K562 (cell line): ENCODE measurements around the gene USP20. TPM values are rescaled to one million over a fixed set of nuclear protein-coding genes. Genes with fewer than 3 reads are reported as not detected.

Source experiments
- BCL6 ChIP-seq: fragments of 250-450 bp; sonication (Bioruptor Pico); IDR thresholded peaks from 2 replicates; pipeline ENCODE4 v1.4.0; 2020
- CBX1 ChIP-seq: sonication (generic); IDR thresholded peaks from 2 replicates; pipeline ENCODE4 v1.6.1; 2016; ENCODE audit warnings: antibody characterized with exemption, low read depth, mild to moderate bottlenecking
- KDM1A ChIP-seq, 2 experiments: fragments of 450-650 bp; IDR thresholded peaks; 2 replicates each; pipeline ENCODE4 v1.6.1; 2016; ENCODE audit warnings: mild to moderate bottlenecking in 2 of 2
- MYC ChIP-seq, 2 experiments: fragments of 250-450 bp in 1 of 2; sonication (Bioruptor Pico) in 1 of 2; IDR thresholded peaks; 2 replicates each; pipeline versions ENCODE4 v1.5.1 to v1.6.1; 2012 to 2021; ENCODE audit warnings: low read depth in 2 of 2, borderline replicate concordance in 1 of 2, improper control_type of control experiment in 1 of 2, low read length in 1 of 2, mild to moderate bottlenecking in 1 of 2, moderate library complexity in 1 of 2
- NR4A1 ChIP-seq, 2 experiments: fragments of 250-450 bp in 1 of 2; fragments of 450-650 bp in 1 of 2; sonication (Bioruptor Pico) in 1 of 2; IDR thresholded peaks; 2 replicates each; pipeline versions ENCODE4 v1.4.0 to v1.6.1; 2016 to 2020; ENCODE audit warnings: mild to moderate bottlenecking in 2 of 2, missing compliant biosample characterization in 1 of 2, missing genetic modification characterization in 1 of 2, moderate library complexity in 1 of 2
- PHF8 ChIP-seq: fragments of 200-600 bp; sonication (generic); IDR thresholded peaks from 2 replicates; pipeline ENCODE4 v1.6.1; 2012; ENCODE audit warnings: mixed run types, mild to moderate bottlenecking, inconsistent platforms, low read length, moderate library complexity, borderline replicate concordance
- SAFB ChIP-seq: fragments of 200-400 bp; formaldehyde crosslinking; IDR thresholded peaks from 2 replicates; pipeline ENCODE4 v1.6.1; 2017; ENCODE audit warnings: low read depth, low read length, borderline replicate concordance
- SMC3 ChIP-seq: conservative IDR thresholded peaks from 2 replicates; pipeline ENCODE4 v1.6.1; 2011; ENCODE audit warnings: low read depth, low read length, improper control_type of control experiment; ENCODE audit not compliant: insufficient read depth
- WHSC1 ChIP-seq: IDR thresholded peaks from one replicate; pipeline ENCODE4 v1.6.1; 2012; ENCODE audit warnings: low read length, control low read depth, inconsistent platforms
- ZBTB7A ChIP-seq: IDR thresholded peaks from 2 replicates; pipeline ENCODE4 v1.6.1; 2011; ENCODE audit warnings: low read depth, mild to moderate bottlenecking, low read length, moderate library complexity, borderline replicate concordance; ENCODE audit not compliant: control insufficient read depth
- ZNF140 ChIP-seq: fragments of 250-450 bp; sonication (Bioruptor Pico); IDR thresholded peaks from 2 replicates; pipeline ENCODE4 v1.8.0; 2021; ENCODE audit warnings: moderate library complexity, mild to moderate bottlenecking, inconsistent platforms
- ZNF384 ChIP-seq: IDR thresholded peaks from 2 replicates; pipeline ENCODE4 v1.6.1; 2012; ENCODE audit warnings: low read depth, low read length, improper control_type of control experiment
- ZNF764 ChIP-seq: fragments of 250-450 bp; sonication (Bioruptor Pico); IDR thresholded peaks from 2 replicates; pipeline ENCODE4 v1.4.0; 2020; ENCODE audit warnings: low read depth, mild to moderate bottlenecking, moderate library complexity
- ZNF780A ChIP-seq: fragments of 250-450 bp; sonication (Bioruptor Pico); IDR thresholded peaks from 2 replicates; pipeline ENCODE4 v1.5.0; 2021; ENCODE audit warnings: mild to moderate bottlenecking
- polyA plus RNA-seq, 8 experiments: library from polyadenylated mRNA; depleted of rRNA in 4 of 8; stranded (reverse) in 5 of 8; unstranded in 3 of 8; fragments of >200 nt; fragmentation: Nextera tagmentation in 2 of 8; fragmentation: Illumina TruSeq in 1 of 8; extraction: Ambion mirVana in 2 of 8; extraction: Trizol in 1 of 8; gene quantifications; 2 replicates each; pipeline versions ENCODE4 v1.2.1 to v1.2.3, GENCODE V29; 2011 to 2014; ENCODE audit warnings: inconsistent platforms in 1 of 8, missing spikeins in 1 of 8
- total RNA-seq, 7 experiments: library from RNA; depleted of rRNA in 6 of 7; stranded (reverse); fragments of >200 nt in 6 of 7; fragmentation: Illumina TruSeq in 2 of 7; extraction: Trizol in 2 of 7; gene quantifications; 2 replicates each; pipeline versions ENCODE4 v1.2.1 to v1.2.3, GENCODE V29; 2011 to 2021; ENCODE audit warnings: low replicate concordance in 1 of 7
- TF ChIP-seq, protein P1 (sequence below): fragments of 250-450 bp; sonication (Bioruptor Pico); IDR thresholded peaks from 2 replicates; pipeline ENCODE4 v1.9.0; 2021; ENCODE audit warnings: mild to moderate bottlenecking, inconsistent platforms
- TF ChIP-seq, protein P2 (sequence below): sonication (generic); formaldehyde crosslinking; IDR thresholded peaks from 2 replicates; pipeline ENCODE4 v1.8.0; 2022; ENCODE audit warnings: missing genetic modification reagents, mild to moderate bottlenecking, borderline replicate concordance
- TF ChIP-seq, protein P3 (sequence below), 2 experiments: fragments of 450-650 bp; formaldehyde crosslinking in 1 of 2; IDR thresholded peaks; 2 replicates each; pipeline versions ENCODE4 v1.4.0 to v1.6.1; 2014 to 2020; ENCODE audit warnings: mild to moderate bottlenecking in 2 of 2, borderline replicate concordance in 1 of 2, low read depth in 1 of 2

USP20 gene
- total and polyA plus RNA-seq, 9 of the 15 experiments (the other 6 are each of a cell fraction or from before 2014, with no cell fraction given), result 1.9 to 136 (median 49.1) TPM

DNA sequence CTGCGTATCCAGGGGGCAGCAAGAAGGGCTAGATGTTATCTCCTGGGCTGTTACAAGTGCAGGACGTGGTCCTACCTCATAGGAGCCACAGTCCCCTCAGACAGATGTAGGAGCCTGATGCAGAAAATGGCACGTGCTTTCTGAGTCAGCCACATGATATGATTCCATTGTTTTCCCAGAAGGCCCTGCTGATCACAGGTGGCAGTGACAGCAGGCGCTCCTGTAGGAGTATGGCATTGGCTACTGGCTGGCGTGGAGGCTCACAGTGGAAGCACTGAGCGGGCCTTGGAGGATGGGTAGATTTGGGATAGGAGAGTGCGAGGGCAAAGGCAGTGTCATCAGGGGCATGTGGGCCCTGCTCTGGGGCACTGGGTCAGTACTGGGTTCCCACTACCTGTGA is 21.9 kb downstream of the USP20 start (continued):
- TF ChIP-seq, protein P1, sequence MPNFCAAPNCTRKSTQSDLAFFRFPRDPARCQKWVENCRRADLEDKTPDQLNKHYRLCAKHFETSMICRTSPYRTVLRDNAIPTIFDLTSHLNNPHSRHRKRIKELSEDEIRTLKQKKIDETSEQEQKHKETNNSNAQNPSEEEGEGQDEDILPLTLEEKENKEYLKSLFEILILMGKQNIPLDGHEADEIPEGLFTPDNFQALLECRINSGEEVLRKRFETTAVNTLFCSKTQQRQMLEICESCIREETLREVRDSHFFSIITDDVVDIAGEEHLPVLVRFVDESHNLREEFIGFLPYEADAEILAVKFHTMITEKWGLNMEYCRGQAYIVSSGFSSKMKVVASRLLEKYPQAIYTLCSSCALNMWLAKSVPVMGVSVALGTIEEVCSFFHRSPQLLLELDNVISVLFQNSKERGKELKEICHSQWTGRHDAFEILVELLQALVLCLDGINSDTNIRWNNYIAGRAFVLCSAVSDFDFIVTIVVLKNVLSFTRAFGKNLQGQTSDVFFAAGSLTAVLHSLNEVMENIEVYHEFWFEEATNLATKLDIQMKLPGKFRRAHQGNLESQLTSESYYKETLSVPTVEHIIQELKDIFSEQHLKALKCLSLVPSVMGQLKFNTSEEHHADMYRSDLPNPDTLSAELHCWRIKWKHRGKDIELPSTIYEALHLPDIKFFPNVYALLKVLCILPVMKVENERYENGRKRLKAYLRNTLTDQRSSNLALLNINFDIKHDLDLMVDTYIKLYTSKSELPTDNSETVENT (CRISPR knock-in tag), result peak; percentile 51; the same call in 1 of the 2 replicates
- TF ChIP-seq ZNF384, result no peak
- TF ChIP-seq, protein P2, sequence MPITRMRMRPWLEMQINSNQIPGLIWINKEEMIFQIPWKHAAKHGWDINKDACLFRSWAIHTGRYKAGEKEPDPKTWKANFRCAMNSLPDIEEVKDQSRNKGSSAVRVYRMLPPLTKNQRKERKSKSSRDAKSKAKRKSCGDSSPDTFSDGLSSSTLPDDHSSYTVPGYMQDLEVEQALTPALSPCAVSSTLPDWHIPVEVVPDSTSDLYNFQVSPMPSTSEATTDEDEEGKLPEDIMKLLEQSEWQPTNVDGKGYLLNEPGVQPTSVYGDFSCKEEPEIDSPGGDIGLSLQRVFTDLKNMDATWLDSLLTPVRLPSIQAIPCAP, result no peak
- 0 out of 2 replicates have a peak, but pooled peaks have one; percentile 29 for TF ChIP-seq ZBTB7A
- TF ChIP-seq KDM1A (IDR thresholded peaks at IDR 0.05), result no peak
- TF ChIP-seq BCL6 (CRISPR knock-in tag), result no peak
- no peak for TF ChIP-seq CBX1
- no peak for TF ChIP-seq ZNF780A (CRISPR knock-in tag)
- peak; percentile 73; the same call in 1 of the 2 replicates for TF ChIP-seq MYC (IDR thresholded peaks at IDR 0.05; ENCODE audit: low read depth, low read length)
- peak; percentile 37; the same call in 1 of the 2 replicates for TF ChIP-seq MYC (CRISPR knock-in tag; IDR thresholded peaks at IDR 0.05; ENCODE audit: borderline replicate concordance, low read depth)
- TF ChIP-seq PHF8, result no peak
- TF ChIP-seq, protein P3, sequence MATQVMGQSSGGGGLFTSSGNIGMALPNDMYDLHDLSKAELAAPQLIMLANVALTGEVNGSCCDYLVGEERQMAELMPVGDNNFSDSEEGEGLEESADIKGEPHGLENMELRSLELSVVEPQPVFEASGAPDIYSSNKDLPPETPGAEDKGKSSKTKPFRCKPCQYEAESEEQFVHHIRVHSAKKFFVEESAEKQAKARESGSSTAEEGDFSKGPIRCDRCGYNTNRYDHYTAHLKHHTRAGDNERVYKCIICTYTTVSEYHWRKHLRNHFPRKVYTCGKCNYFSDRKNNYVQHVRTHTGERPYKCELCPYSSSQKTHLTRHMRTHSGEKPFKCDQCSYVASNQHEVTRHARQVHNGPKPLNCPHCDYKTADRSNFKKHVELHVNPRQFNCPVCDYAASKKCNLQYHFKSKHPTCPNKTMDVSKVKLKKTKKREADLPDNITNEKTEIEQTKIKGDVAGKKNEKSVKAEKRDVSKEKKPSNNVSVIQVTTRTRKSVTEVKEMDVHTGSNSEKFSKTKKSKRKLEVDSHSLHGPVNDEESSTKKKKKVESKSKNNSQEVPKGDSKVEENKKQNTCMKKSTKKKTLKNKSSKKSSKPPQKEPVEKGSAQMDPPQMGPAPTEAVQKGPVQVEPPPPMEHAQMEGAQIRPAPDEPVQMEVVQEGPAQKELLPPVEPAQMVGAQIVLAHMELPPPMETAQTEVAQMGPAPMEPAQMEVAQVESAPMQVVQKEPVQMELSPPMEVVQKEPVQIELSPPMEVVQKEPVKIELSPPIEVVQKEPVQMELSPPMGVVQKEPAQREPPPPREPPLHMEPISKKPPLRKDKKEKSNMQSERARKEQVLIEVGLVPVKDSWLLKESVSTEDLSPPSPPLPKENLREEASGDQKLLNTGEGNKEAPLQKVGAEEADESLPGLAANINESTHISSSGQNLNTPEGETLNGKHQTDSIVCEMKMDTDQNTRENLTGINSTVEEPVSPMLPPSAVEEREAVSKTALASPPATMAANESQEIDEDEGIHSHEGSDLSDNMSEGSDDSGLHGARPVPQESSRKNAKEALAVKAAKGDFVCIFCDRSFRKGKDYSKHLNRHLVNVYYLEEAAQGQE (IDR thresholded peaks at IDR 0.05; ENCODE audit: borderline replicate concordance), result no peak
- TF ChIP-seq, protein P3 (CRISPR knock-in tag; IDR thresholded peaks at IDR 0.05; ENCODE audit: low read depth), result no peak
- TF ChIP-seq SAFB, result no peak
- no peak for TF ChIP-seq ZNF764 (CRISPR knock-in tag)
- TF ChIP-seq ZNF140 (CRISPR knock-in tag), result no peak
- TF ChIP-seq NR4A1 (CRISPR knock-in tag; IDR thresholded peaks at IDR 0.05), result no peak
- no peak for TF ChIP-seq NR4A1 (tag; IDR thresholded peaks at IDR 0.05)
- TF ChIP-seq WHSC1, result no peak
- no peak for TF ChIP-seq SMC3
